ENCODE measurements around the gene SCRT2. TPM values are rescaled to one million over a fixed set of nuclear protein-coding genes. Genes with fewer than 3 reads are reported as not detected.

The SCRT2 gene
- total RNA-seq, 1 experiment from 2014 or later: not detected

DNA sequence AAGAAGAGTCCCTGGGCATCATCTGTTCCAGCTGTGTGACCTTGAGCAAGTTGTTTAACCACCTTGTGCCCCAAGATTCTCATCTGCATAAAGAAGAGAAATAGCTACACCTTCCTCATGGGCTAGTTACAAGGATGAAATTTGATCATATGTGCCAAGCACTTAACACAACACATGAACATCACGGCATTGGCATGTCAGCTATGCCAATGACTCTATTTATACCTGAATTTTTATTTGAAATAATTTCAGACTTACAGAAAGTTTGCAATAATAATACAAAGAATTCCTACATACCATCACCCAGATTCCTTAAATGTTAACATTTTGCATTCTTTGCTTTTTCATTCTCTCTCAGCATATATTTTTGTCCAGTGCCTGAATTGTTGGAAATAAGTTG is 44.5 kb downstream of the SCRT2 start:
- H3K9ac ChIP-seq (ENCODE audit: extremely low read depth, insufficient read length, low read length): no peak overlapping the region
- peaks cover 21% of the 10 kb centered on the region for H3K27me3 Mint-ChIP-seq (ENCODE audit: low read depth)
- H3K4me1 ChIP-seq (ENCODE audit: insufficient read depth, low read length): no peaks in the 10 kb centered on the region
- H3K23me2 ChIP-seq (ENCODE audit: insufficient read length, low read depth, low read length, poor library complexity, severe bottlenecking): no peaks in the 10 kb centered on the region
- no peak overlapping the region for H3K14ac ChIP-seq (ENCODE audit: insufficient read depth, low read length)
- peaks cover 4 to 17% of the 10 kb centered on the region in 2 experiments; a peak in 2 of 4 replicates for H3K4me1 Mint-ChIP-seq
- H2BK5ac ChIP-seq (ENCODE audit: insufficient read length, low read length): no peak overlapping the region
- H2AFZ ChIP-seq (ENCODE audit: low read length): no peak overlapping the region
- no peaks in the 10 kb centered on the region for H3K9me3 ChIP-seq (ENCODE audit: control insufficient read depth, low read depth, low read length)
- no peak for DNase-seq
- H3K36me3 Mint-ChIP-seq (ENCODE audit: insufficient read depth in 1 of 3, low read depth in 3 of 3): no peaks in the 10 kb centered on the region
- H2BK20ac ChIP-seq (ENCODE audit: low read depth, low read length, poor library complexity, severe bottlenecking): no peak overlapping the region
- WGBS (ENCODE audit: extremely low coverage, insufficient read length, low lambda C conversion rate): no CpG with 5 or more reads among the region's 1 CpG
- no peak overlapping the region for H3K23ac ChIP-seq (ENCODE audit: insufficient read length, low read depth, low read length)
- H2AK5ac ChIP-seq (ENCODE audit: insufficient read length, low read length): no peak overlapping the region
- H3K27ac Mint-ChIP-seq: no peak overlapping the region
- H3K9me3 Mint-ChIP-seq: no peaks in the 10 kb centered on the region
- TF ChIP-seq, protein P1, sequence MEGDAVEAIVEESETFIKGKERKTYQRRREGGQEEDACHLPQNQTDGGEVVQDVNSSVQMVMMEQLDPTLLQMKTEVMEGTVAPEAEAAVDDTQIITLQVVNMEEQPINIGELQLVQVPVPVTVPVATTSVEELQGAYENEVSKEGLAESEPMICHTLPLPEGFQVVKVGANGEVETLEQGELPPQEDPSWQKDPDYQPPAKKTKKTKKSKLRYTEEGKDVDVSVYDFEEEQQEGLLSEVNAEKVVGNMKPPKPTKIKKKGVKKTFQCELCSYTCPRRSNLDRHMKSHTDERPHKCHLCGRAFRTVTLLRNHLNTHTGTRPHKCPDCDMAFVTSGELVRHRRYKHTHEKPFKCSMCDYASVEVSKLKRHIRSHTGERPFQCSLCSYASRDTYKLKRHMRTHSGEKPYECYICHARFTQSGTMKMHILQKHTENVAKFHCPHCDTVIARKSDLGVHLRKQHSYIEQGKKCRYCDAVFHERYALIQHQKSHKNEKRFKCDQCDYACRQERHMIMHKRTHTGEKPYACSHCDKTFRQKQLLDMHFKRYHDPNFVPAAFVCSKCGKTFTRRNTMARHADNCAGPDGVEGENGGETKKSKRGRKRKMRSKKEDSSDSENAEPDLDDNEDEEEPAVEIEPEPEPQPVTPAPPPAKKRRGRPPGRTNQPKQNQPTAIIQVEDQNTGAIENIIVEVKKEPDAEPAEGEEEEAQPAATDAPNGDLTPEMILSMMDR (conservative IDR thresholded peaks at IDR 0.05): no peak
- H2BK120ac ChIP-seq (ENCODE audit: low read depth, low read length, poor library complexity, severe bottlenecking): no peak overlapping the region
- no peak overlapping the region for H2BK15ac ChIP-seq (ENCODE audit: low read depth, low read length)
- no peak overlapping the region for H3K18ac ChIP-seq (ENCODE audit: insufficient read length, low read depth, low read length)
- no peak overlapping the region for H3T11ph ChIP-seq (ENCODE audit: low read length)
- H3K4ac ChIP-seq (ENCODE audit: low read depth, low read length): no peak overlapping the region
- H3K79me2 ChIP-seq (ENCODE audit: insufficient read depth, low read length): no peaks in the 10 kb centered on the region
- no peak overlapping the region for H3K4me2 ChIP-seq (ENCODE audit: insufficient read depth, insufficient read length, low read length)
- no peak overlapping the region for H4K8ac ChIP-seq (replicated peaks; ENCODE audit: insufficient read length, low read depth, low read length)
- no peak overlapping the region for H2BK12ac ChIP-seq (ENCODE audit: insufficient read length, low read depth, low read length)
- H3K79me1 ChIP-seq (ENCODE audit: insufficient read depth, low read depth, low read length, poor library complexity, severe bottlenecking): no peaks in the 10 kb centered on the region
- H4K5ac ChIP-seq (ENCODE audit: insufficient read length, low read depth, low read length): no peak overlapping the region
- no peak overlapping the region for H3K4me3 Mint-ChIP-seq
- H3K27me3 ChIP-seq (ENCODE audit: insufficient read depth, low read length): no peaks in the 10 kb centered on the region
- H3K56ac ChIP-seq (ENCODE audit: insufficient read length, low read depth, low read length): no peak overlapping the region
- H3K27ac ChIP-seq (ENCODE audit: insufficient read length, low read depth, low read length): no peak overlapping the region
- no peak overlapping the region for H4K91ac ChIP-seq (ENCODE audit: insufficient read length, low read depth, low read length)
- H4K20me1 ChIP-seq (ENCODE audit: control insufficient read depth, insufficient read depth, insufficient read length): no peaks in the 10 kb centered on the region

Data from H9 (cell line).